ENCODE data around the gene C11orf16.
A peak's percentile ranks its signal among the peaks of the same experiment; 100 is the strongest.
"Not testable (repeated sequence)": the region's sequence is repeated elsewhere in the genome, so short reads cannot be mapped to it uniquely, and the experiment has no call there.

The C11orf16 gene

GRCh38 chr11:8932564-8933180, at the start of gene C11orf16:
TSS of gene C11orf16 (minus strand) at chr11:8932947. CDS start at chr11:8932308, 639 bp downstream.
- no peak for DNase-seq (ENCODE audit: low spot score)

GRCh38 chr11:8980485-8980884, 47.7 kb upstream of the C11orf16 start:
- no peak for DNase-seq (ENCODE audit: low spot score)

- not testable (repeated sequence) for DNase-seq (ENCODE audit: low spot score)
Observed at GRCh38 chr11:8979365-8979764, 46.6 kb upstream of the C11orf16 start.

GRCh38 chr11:8973121-8973520, 40.4 kb upstream of the C11orf16 start:
- no peak for DNase-seq (ENCODE audit: low spot score)

- DNase-seq (ENCODE audit: low spot score): no peak
Observed at GRCh38 chr11:8971924-8972316, 39.2 kb upstream of the C11orf16 start.

GRCh38 chr11:8971196-8971923, 38.6 kb upstream of the C11orf16 start:
- no peak for DNase-seq (ENCODE audit: low spot score)

- DNase-seq (ENCODE audit: low spot score): no peak
Observed at GRCh38 chr11:8967184-8967583, 34.4 kb upstream of the C11orf16 start.

- DNase-seq (ENCODE audit: low spot score): peak; percentile 91
Observed at GRCh38 chr11:8964324-8965320, 31.9 kb upstream of the C11orf16 start, which contains the start of gene TMEM9B. TSS of gene TMEM9B (minus strand) at chr11:8964442. CDS start at chr11:8964313, 129 bp downstream.

- peak; percentile 91 for DNase-seq (ENCODE audit: low spot score)
Observed at GRCh38 chr11:8963569-8964323, 31.0 kb upstream of the C11orf16 start.

GRCh38 chr11:8962841-8963240, 30.1 kb upstream of the C11orf16 start:
- no peak for DNase-seq (ENCODE audit: low spot score)

GRCh38 chr11:8961401-8961800, 28.7 kb upstream of the C11orf16 start:
- DNase-seq (ENCODE audit: low spot score): no peak

- peak; percentile 87 for DNase-seq (ENCODE audit: low spot score)
Observed at GRCh38 chr11:8959546-8960166, 26.9 kb upstream of the C11orf16 start.

- no peak for DNase-seq (ENCODE audit: low spot score)
Observed at GRCh38 chr11:8956860-8957259, 24.1 kb upstream of the C11orf16 start.

GRCh38 chr11:8948886-8949285, 16.1 kb upstream of the C11orf16 start:
- no peak for DNase-seq (ENCODE audit: low spot score)

GRCh38 chr11:8947230-8947943, 14.6 kb upstream of the C11orf16 start:
- no peak for DNase-seq (ENCODE audit: low spot score)

- no peak for DNase-seq (ENCODE audit: low spot score)
Observed at GRCh38 chr11:8942518-8943066, 9.8 kb upstream of the C11orf16 start, which contains the start of gene ASCL3. TSS of gene ASCL3 (minus strand) at chr11:8943016. CDS start at chr11:8938161, 4,855 bp downstream.

- no peak for DNase-seq (ENCODE audit: low spot score)
Observed at GRCh38 chr11:8941341-8942103, 8.8 kb upstream of the C11orf16 start.

- no peak for DNase-seq (ENCODE audit: low spot score)
Observed at GRCh38 chr11:8937659-8938058, 4.9 kb upstream of the C11orf16 start.

GRCh38 chr11:8937159-8937558, 4.4 kb upstream of the C11orf16 start:
- DNase-seq (ENCODE audit: low spot score): no peak

Measured in cerebellar cortex (tissue), 1 donor.